BLaER1 treated with 17β-estradiol and CSF1 and Interleukin-3, amounts not matched to agents 10 nM and 100 nM (cell line): ENCODE data around the gene DUSP14.
A peak's percentile ranks its signal among the peaks of the same experiment; 100 is the strongest.

Experiments
- H3K27ac ChIP-seq, 11 experiments: shearing (Covaris generic); formaldehyde crosslinking; 2 replicates each; pipeline ENCODE4 v1.8.1; 2022
- H3K27me3 ChIP-seq, 11 experiments: shearing (Covaris generic); formaldehyde crosslinking; 2 replicates each; pipeline ENCODE4 v1.8.1; 2022
- H3K36me3 ChIP-seq, 11 experiments: shearing (Covaris generic); formaldehyde crosslinking; 2 replicates each; pipeline ENCODE4 v1.8.1; 2022
- H3K4me1 ChIP-seq, 10 experiments: shearing (Covaris generic); formaldehyde crosslinking; 2 replicates each; pipeline ENCODE4 v1.8.1; 2022
- H3K4me2 ChIP-seq, 11 experiments: shearing (Covaris generic); formaldehyde crosslinking; 2 replicates each; pipeline ENCODE4 v1.8.1; 2022
- H3K4me3 ChIP-seq, 10 experiments: shearing (Covaris generic); formaldehyde crosslinking; 2 replicates each; pipeline ENCODE4 v1.8.1; 2022
- H3K9ac ChIP-seq, 11 experiments: shearing (Covaris generic); formaldehyde crosslinking; 2 replicates each; pipeline ENCODE4 v1.8.1; 2022
- H3K9me3 ChIP-seq, 11 experiments: shearing (Covaris generic); formaldehyde crosslinking; replicated peaks in 1 of 11; 2 replicates each; pipeline ENCODE4 v1.8.1; 2022
- H4K20me1 ChIP-seq, 11 experiments: shearing (Covaris generic); formaldehyde crosslinking; 2 replicates each; pipeline ENCODE4 v1.8.1; 2022
- Cebpa-rat ChIP-seq, 11 experiments: shearing (Covaris generic); IDR thresholded peaks; 2 replicates each; pipeline ENCODE4 v1.8.1; 2022

DUSP14 gene

GRCh38 chr17:37480427-37480826 lies 9.3 kb upstream of the DUSP14 start:
- Histone ChIP-seq H4K20me1 (no peaks in the 10 kb centered on the region), H3K4me2 (peak overlapping the region in 1 of 11 experiments; percentile 9; a peak in 1 of 22 replicates), H3K27me3 (no peaks in the 10 kb centered on the region), H3K27ac (peak overlapping the region in 2 of 11 experiments; percentile 81 to 83; a peak in 3 of 22 replicates), H3K9ac (no peak overlapping the region), H3K4me3 (no peak overlapping the region), H3K4me1 (peaks cover 26 to 48% (median 43%) of the 10 kb centered on the region in 10 experiments), H3K9me3 (no peaks in the 10 kb centered on the region), H3K36me3 (peaks cover 45 to 57% (median 53%) of the 10 kb centered on the region in 11 experiments)
- TF ChIP-seq Cebpa-rat (IDR thresholded peaks at IDR 0.05): no peak

GRCh38 chr17:37481001-37481665 lies 8.6 kb upstream of the DUSP14 start:
- H3K9ac ChIP-seq: no peak overlapping the region
- H3K4me1 ChIP-seq: peaks cover 25 to 45% (median 38%) of the 10 kb centered on the region in 10 experiments
- no peak; a peak in 1 of 22 replicates for TF ChIP-seq Cebpa-rat (IDR thresholded peaks at IDR 0.05)
- peak overlapping the region in 7 of 11 experiments; percentile 33 to 94 (median 81); a peak in 13 of 22 replicates for H3K27ac ChIP-seq
- H3K4me3 ChIP-seq: no peak overlapping the region
- no peaks in the 10 kb centered on the region for H3K27me3 ChIP-seq
- no peaks in the 10 kb centered on the region for H3K9me3 ChIP-seq
- H3K4me2 ChIP-seq: peak overlapping the region in 6 of 11 experiments; percentile 7 to 85 (median 42); a peak in 9 of 22 replicates
- H4K20me1 ChIP-seq: no peaks in the 10 kb centered on the region
- H3K36me3 ChIP-seq: peaks cover 43 to 50% (median 46%) of the 10 kb centered on the region in 11 experiments

- Histone ChIP-seq H4K20me1 (no peaks in the 10 kb centered on the region), H3K9ac (peak overlapping the region in 9 of 11 experiments; percentile 37 to 77 (median 62); a peak in 17 of 22 replicates), H3K4me1 (peaks cover 28 to 56% (median 44%) of the 10 kb centered on the region in 10 experiments), H3K27me3 (peaks cover 0 to 1% (median 0%) of the 10 kb centered on the region in 11 experiments; a peak in 4 of 22 replicates), H3K9me3 (no peaks in the 10 kb centered on the region), H3K36me3 (peaks cover 19 to 27% (median 23%) of the 10 kb centered on the region in 11 experiments), H3K4me2 (peak overlapping the region; percentile 53 to 85 (median 80); a peak in 21 of 22 replicates), H3K27ac (peak overlapping the region in 10 of 11 experiments; percentile 18 to 94 (median 78); a peak in 20 of 22 replicates), H3K4me3 (peak overlapping the region in 3 of 10 experiments; percentile 2 to 6 (median 3); a peak in 1 of 20 replicates)
- TF ChIP-seq Cebpa-rat (IDR thresholded peaks at IDR 0.05): peak in 9 of 11 experiments; percentile 9 to 96 (median 73); a peak in 13 of 22 replicates
These were observed 6.2 kb upstream of the DUSP14 start for GRCh38 chr17:37483311-37484039.

GRCh38 chr17:37485938-37486570 lies 3.6 kb upstream of the DUSP14 start:
- Histone ChIP-seq H3K27me3 (peaks cover 0 to 11% (median 8%) of the 10 kb centered on the region in 11 experiments; a peak in 11 of 22 replicates), H4K20me1 (peaks cover 0 to 10% (median 8%) of the 10 kb centered on the region in 11 experiments; a peak in 7 of 22 replicates), H3K36me3 (peaks cover 0 to under 1% (median 0%) of the 10 kb centered on the region in 11 experiments; a peak in 2 of 22 replicates), H3K4me2 (no peak overlapping the region), H3K4me3 (no peak overlapping the region), H3K9me3 (no peaks in the 10 kb centered on the region), H3K27ac (peak overlapping the region in 4 of 11 experiments; percentile 17 to 59 (median 26); a peak in 7 of 22 replicates), H3K4me1 (peaks cover 42 to 67% (median 56%) of the 10 kb centered on the region in 10 experiments), H3K9ac (no peak overlapping the region)
- no peak for TF ChIP-seq Cebpa-rat (IDR thresholded peaks at IDR 0.05)

GRCh38 chr17:37488009-37488604 lies 1.6 kb upstream of the DUSP14 start:
- Histone ChIP-seq H3K4me2 (peak overlapping the region; percentile 91 to 100 (median 99); a peak in 21 of 22 replicates), H3K27me3 (peaks cover 0 to 11% (median 8%) of the 10 kb centered on the region in 11 experiments; a peak in 11 of 22 replicates), H3K27ac (peak overlapping the region in 9 of 11 experiments; percentile 17 to 87 (median 78); a peak in 14 of 22 replicates), H3K4me1 (peaks cover 44 to 67% (median 57%) of the 10 kb centered on the region in 10 experiments), H3K9me3 (no peaks in the 10 kb centered on the region), H4K20me1 (peaks cover 0 to 30% (median 16%) of the 10 kb centered on the region in 11 experiments; a peak in 14 of 22 replicates), H3K36me3 (no peaks in the 10 kb centered on the region), H3K4me3 (peak overlapping the region in 3 of 10 experiments; percentile 73 to 92 (median 85); a peak in 4 of 20 replicates), H3K9ac (peak overlapping the region in 9 of 11 experiments; percentile 1 to 88 (median 84); a peak in 10 of 22 replicates)
- no peak for TF ChIP-seq Cebpa-rat (IDR thresholded peaks at IDR 0.05)

GRCh38 chr17:37488607-37489196 lies 989 bp upstream of the DUSP14 start:
- no peaks in the 10 kb centered on the region for H3K36me3 ChIP-seq
- H3K27me3 ChIP-seq: peaks cover 0 to 11% (median 8%) of the 10 kb centered on the region in 11 experiments; a peak in 11 of 22 replicates
- H3K4me1 ChIP-seq: peaks cover 38 to 67% (median 57%) of the 10 kb centered on the region in 10 experiments
- TF ChIP-seq Cebpa-rat (IDR thresholded peaks at IDR 0.05): no peak
- H3K9ac ChIP-seq: peak overlapping the region; percentile 74 to 88 (median 84)
- peak overlapping the region; percentile 60 to 87 (median 76); a peak in 21 of 22 replicates for H3K27ac ChIP-seq
- H3K4me2 ChIP-seq: peak overlapping the region; percentile 91 to 100 (median 99)
- peak overlapping the region; percentile 62 to 92 (median 73) for H3K4me3 ChIP-seq
- H4K20me1 ChIP-seq: peaks cover 2 to 36% (median 22%) of the 10 kb centered on the region in 11 experiments; a peak in 16 of 22 replicates
- no peaks in the 10 kb centered on the region for H3K9me3 ChIP-seq

- H3K27ac ChIP-seq: peak overlapping the region in 10 of 11 experiments; percentile 27 to 87 (median 77); a peak in 19 of 22 replicates
- peak overlapping the region; percentile 62 to 92 (median 73) for H3K4me3 ChIP-seq
- peaks cover 6 to 50% (median 36%) of the 10 kb centered on the region in 11 experiments; a peak in 18 of 22 replicates for H4K20me1 ChIP-seq
- H3K36me3 ChIP-seq: no peaks in the 10 kb centered on the region; a peak in 1 of 22 replicates
- H3K4me2 ChIP-seq: peak overlapping the region; percentile 87 to 96 (median 92)
- no peak for TF ChIP-seq Cebpa-rat (IDR thresholded peaks at IDR 0.05)
- H3K4me1 ChIP-seq: peaks cover 36 to 67% (median 60%) of the 10 kb centered on the region in 10 experiments
- H3K27me3 ChIP-seq: peaks cover 0 to 11% (median 8%) of the 10 kb centered on the region in 11 experiments; a peak in 11 of 22 replicates
- peak overlapping the region; percentile 64 to 88 (median 84) for H3K9ac ChIP-seq
- no peaks in the 10 kb centered on the region for H3K9me3 ChIP-seq
These were observed 414 bp downstream of the DUSP14 start for GRCh38 chr17:37490022-37490587.
